Measurements from ENCODE around the gene GNAS. TPM values are rescaled to one million over a fixed set of nuclear protein-coding genes. Genes with fewer than 3 reads are reported as not detected.

GNAS gene
- total and polyA plus RNA-seq, 12 donors: 614 to 6,333 (median 1,418) TPM

- 67 to 76% (median 69%) methylated on average over 2 of the region's 2 CpGs for WGBS, 4 donors
- H3K27me3 ChIP-seq: no peaks in the 10 kb centered on the region
- no peak for DNase-seq
- no peak overlapping the region for H3K4me3 ChIP-seq
- H3K36me3 ChIP-seq (replicated peaks in 1 of 2): no peaks in the 10 kb centered on the region
- H3K9me3 ChIP-seq (replicated peaks in 1 of 3): no peaks in the 10 kb centered on the region
- no peak overlapping the region for H3K27ac ChIP-seq
- intact Hi-C loops (cut with DNase I): no loop called here
- TF ChIP-seq CTCF (IDR thresholded peaks at IDR 0.05): no peak
- TF ChIP-seq POLR2A (IDR thresholded peaks at IDR 0.05): no peak
- H3K4me1 ChIP-seq (replicated peaks in 1 of 2): peaks cover 0 to 8% of the 10 kb centered on the region in 2 donors
These were observed 17.3 kb upstream of the GNAS start for GRCh38 chr20:58835231-58835630.

GRCh38 chr20:58836616-58837204 lies 15.8 kb upstream of the GNAS start:
- WGBS, 4 donors: 81 to 89% (median 82%) methylated on average over 10 of the region's 10 CpGs
- H3K27ac ChIP-seq: no peak overlapping the region
- no peaks in the 10 kb centered on the region for H3K9me3 ChIP-seq (replicated peaks in 1 of 3)
- no peaks in the 10 kb centered on the region for H3K36me3 ChIP-seq (replicated peaks in 1 of 2)
- DNase-seq: no peak
- peaks cover 0 to 8% of the 10 kb centered on the region in 2 donors for H3K4me1 ChIP-seq (replicated peaks in 1 of 2)
- intact Hi-C loops (cut with DNase I): no loop called here
- TF ChIP-seq CTCF (IDR thresholded peaks at IDR 0.05) (no peak), POLR2A (IDR thresholded peaks at IDR 0.05) (no peak)
- no peak overlapping the region for H3K4me3 ChIP-seq
- H3K27me3 ChIP-seq: no peaks in the 10 kb centered on the region

GRCh38 chr20:58837717-58838116 lies 14.8 kb upstream of the GNAS start:
- H3K4me3 ChIP-seq: no peak overlapping the region
- no peaks in the 10 kb centered on the region for H3K36me3 ChIP-seq (replicated peaks in 1 of 2)
- no peak for TF ChIP-seq POLR2A (IDR thresholded peaks at IDR 0.05)
- no peak for TF ChIP-seq CTCF (IDR thresholded peaks at IDR 0.05)
- WGBS, 4 donors: 70 to 83% (median 78%) methylated on average over 1 of the region's 1 CpG
- no peaks in the 10 kb centered on the region for H3K9me3 ChIP-seq (replicated peaks in 1 of 3)
- no peak for DNase-seq
- no peak overlapping the region for H3K27ac ChIP-seq
- no peaks in the 10 kb centered on the region for H3K27me3 ChIP-seq
- intact Hi-C loops (cut with DNase I): no loop called here
- peaks cover 0 to 2% of the 10 kb centered on the region in 2 donors for H3K4me1 ChIP-seq (replicated peaks in 1 of 2)

GRCh38 chr20:58838174-58838573 lies 14.3 kb upstream of the GNAS start:
- Histone ChIP-seq H3K9me3 (replicated peaks in 1 of 3) (no peaks in the 10 kb centered on the region), H3K36me3 (replicated peaks in 1 of 2) (no peaks in the 10 kb centered on the region), H3K27me3 (no peaks in the 10 kb centered on the region), H3K27ac (no peak overlapping the region), H3K4me1 (replicated peaks in 1 of 2) (no peaks in the 10 kb centered on the region), H3K4me3 (no peak overlapping the region)
- TF ChIP-seq CTCF (IDR thresholded peaks at IDR 0.05) (no peak), POLR2A (IDR thresholded peaks at IDR 0.05) (no peak)
- intact Hi-C loops (cut with DNase I): no loop called here
- WGBS, 4 donors: 59 to 84% (median 71%) methylated on average over 3 to 4 of the region's 4 CpGs
- no peak for DNase-seq
